Uterus (tissue), 4 donors: ENCODE measurements around the gene FEV. TPM values are rescaled to one million over a fixed set of nuclear protein-coding genes. Genes with fewer than 3 reads are reported as not detected.

ENCODE experiments used
- DNase-seq, 2 donors: peaks; one replicate each; pipeline ENCODE4 v3.0.0-alpha.2; 2019 to 2020
- H3K27ac ChIP-seq, 2 donors: fragments of 200-600 bp; sonication (generic); 1 replicate in 1 of 2; 2 replicates in 1 of 2; pipeline ENCODE4 v1.5.1; 2016 to 2018
- H3K27me3 ChIP-seq, 2 donors: fragments of 200-600 bp; sonication (generic); one replicate each; pipeline ENCODE4 v1.5.1; 2018 to 2019; ENCODE audit warnings: control low read depth in 1 of 2
- H3K36me3 ChIP-seq, 2 donors: fragments of 200-600 bp; sonication (generic); one replicate each; pipeline ENCODE4 v1.5.1; 2019; ENCODE audit warnings: control low read depth in 1 of 2
- H3K4me1 ChIP-seq, 2 donors: fragments of 200-600 bp; sonication (generic); one replicate each; pipeline ENCODE4 v1.5.1; 2018 to 2019; ENCODE audit warnings: control low read depth in 1 of 2
- H3K4me3 ChIP-seq, 2 donors: fragments of 200-600 bp; sonication (generic); 1 replicate in 1 of 2; 2 replicates in 1 of 2; pipeline ENCODE4 v1.5.1; 2018 to 2019; ENCODE audit warnings: mild to moderate bottlenecking in 1 of 2
- H3K9me3 ChIP-seq, 2 donors: fragments of 200-600 bp; sonication (generic); one replicate each; pipeline ENCODE4 v1.5.1; 2019; ENCODE audit warnings: control low read depth in 1 of 2
- CTCF ChIP-seq, 4 experiments: fragments of 200-600 bp in 2 of 4; fragments of 450-650 bp in 2 of 4; sonication (generic) in 2 of 4; IDR thresholded peaks; one replicate each; pipeline ENCODE4 v1.5.1; 2016 to 2019; ENCODE audit warnings: antibody characterized with exemption in 4 of 4, mild to moderate bottlenecking in 2 of 4, moderate library complexity in 1 of 4
- POLR2A ChIP-seq, 2 donors: fragments of 450-650 bp; IDR thresholded peaks; one replicate each; pipeline ENCODE4 v1.6.1; 2016; ENCODE audit warnings: antibody characterized with exemption in 2 of 2, mild to moderate bottlenecking in 1 of 2, moderate library complexity in 1 of 2
- intact Hi-C: fragments of 100-400 bp; cut with DNase I; formaldehyde crosslinking; loops from one replicate; pipeline ENCODE4 v1.15.1; 2023; ENCODE audit warnings: low total_unique reads
- total RNA-seq, 4 donors: library from RNA; depleted of rRNA in 3 of 4; stranded (reverse); fragments of >200 nt in 3 of 4; gene quantifications; one replicate each; pipeline versions ENCODE4 v1.1.0 to v1.2.4, GENCODE V29; 2014 to 2023
- donor health status: DM: yes; HTN: yes; CAD: no.

FEV gene
- total RNA-seq, 4 donors from 2014 or later, result not detected

DNA sequence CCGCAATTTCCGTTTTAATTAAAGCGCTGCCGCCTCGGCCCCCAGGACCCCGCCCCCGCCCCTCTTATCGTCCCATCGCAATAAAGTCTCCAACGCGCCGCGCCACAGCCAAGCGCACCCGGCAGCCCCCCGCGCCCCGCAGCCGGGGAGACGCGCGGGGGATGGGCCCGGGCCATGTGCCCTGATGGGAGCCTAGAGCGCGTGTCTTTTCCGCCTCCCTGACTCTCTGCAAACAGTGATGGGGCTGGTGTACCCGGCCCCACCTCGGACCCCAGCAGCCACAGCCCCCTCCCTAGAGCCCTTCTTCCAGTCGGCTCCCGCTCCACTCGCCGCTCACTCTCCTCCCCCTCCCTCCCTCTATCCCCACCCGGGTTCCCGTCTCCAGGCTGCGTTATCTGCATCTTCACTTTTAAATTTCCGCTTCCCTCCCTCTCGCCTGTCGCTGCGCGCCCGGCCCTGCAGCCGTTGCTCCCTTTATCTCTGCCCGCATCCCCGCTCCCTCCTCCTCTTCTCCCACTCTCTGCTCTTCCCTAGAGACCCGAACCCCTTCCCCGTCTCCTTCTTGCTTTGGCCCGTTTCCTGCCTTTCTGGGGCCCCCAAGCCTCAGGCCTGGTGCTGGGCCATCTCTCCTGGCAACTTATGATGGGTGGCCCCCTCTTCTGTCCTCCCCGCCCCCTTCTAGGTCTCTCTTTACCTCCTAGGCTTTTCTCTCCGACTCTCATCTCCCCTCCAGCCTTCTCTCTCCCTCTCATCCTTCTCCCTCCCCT lies 524 bp upstream of the FEV start:
- TF ChIP-seq POLR2A (IDR thresholded peaks at IDR 0.05), result no peak
- TF ChIP-seq CTCF (IDR thresholded peaks at IDR 0.05), result no peak
- DNase-seq, result no peak
- Histone ChIP-seq H3K27ac (no peak overlapping the region), H3K4me3 (no peak overlapping the region), H3K27me3 (peaks cover 21 to 80% of the 10 kb centered on the region in 2 donors), H3K36me3 (no peaks in the 10 kb centered on the region), H3K9me3 (no peaks in the 10 kb centered on the region), H3K4me1 (peaks cover 0 to 29% of the 10 kb centered on the region in 2 donors)
- intact Hi-C loops, result no loop called here

- H3K4me1 ChIP-seq, result peaks cover 0 to 29% of the 10 kb centered on the region in 2 donors
- H3K9me3 ChIP-seq, result no peaks in the 10 kb centered on the region
- intact Hi-C loops, result no loop called here
- TF ChIP-seq POLR2A (IDR thresholded peaks at IDR 0.05), result no peak
- no peak for TF ChIP-seq CTCF (IDR thresholded peaks at IDR 0.05)
- H3K27me3 ChIP-seq, result peaks cover 21 to 73% of the 10 kb centered on the region in 2 donors
- H3K27ac ChIP-seq, result no peak overlapping the region
- no peak overlapping the region for H3K4me3 ChIP-seq
- no peaks in the 10 kb centered on the region for H3K36me3 ChIP-seq
- DNase-seq, result no peak
These were observed 554 bp downstream of the FEV start for GRCh38 chr2:218984239-218985020.

- Histone ChIP-seq H3K9me3 (no peaks in the 10 kb centered on the region), H3K4me1 (peaks cover 0 to 29% of the 10 kb centered on the region in 2 donors), H3K27ac (no peak overlapping the region), H3K27me3 (peaks cover 21 to 74% of the 10 kb centered on the region in 2 donors), H3K4me3 (no peak overlapping the region), H3K36me3 (no peaks in the 10 kb centered on the region)
- DNase-seq, result no peak
- intact Hi-C loops, result no loop called here
- TF ChIP-seq CTCF (IDR thresholded peaks at IDR 0.05) (no peak), POLR2A (IDR thresholded peaks at IDR 0.05) (no peak)
These were observed 1.1 kb downstream of the FEV start for GRCh38 chr2:218983934-218984238.

GRCh38 chr2:218983263-218983933 lies 1.6 kb downstream of the FEV start:
- intact Hi-C loops, result no loop called here
- Histone ChIP-seq H3K27ac (no peak overlapping the region), H3K36me3 (no peaks in the 10 kb centered on the region), H3K9me3 (no peaks in the 10 kb centered on the region), H3K27me3 (peaks cover 21 to 76% of the 10 kb centered on the region in 2 donors), H3K4me1 (peaks cover 0 to 29% of the 10 kb centered on the region in 2 donors), H3K4me3 (no peak overlapping the region)
- no peak for TF ChIP-seq POLR2A (IDR thresholded peaks at IDR 0.05)
- no peak for TF ChIP-seq CTCF (IDR thresholded peaks at IDR 0.05)
- no peak for DNase-seq
